D721Med (cell line): ENCODE results near the gene CCDC69.
A peak's percentile ranks its signal among the peaks of the same experiment; 100 is the strongest.

Experiments used
- DNase-seq: peaks from one replicate; pipeline ENCODE4 v3.0.0; 2011; ENCODE audit warnings: low spot score; ENCODE audit not compliant: insufficient read length
- FAIRE-seq: peaks from 2 replicates; lab custom pipeline; 2011; peaks lifted over from hg19 to GRCh38; lab: Jason Lieb, UNC
- TF ChIP-seq, protein P1 (sequence below): IDR thresholded peaks from 2 replicates; pipeline ENCODE4 v1.5.1; 2012; ENCODE audit warnings: mild to moderate bottlenecking, control low read depth; ENCODE audit not compliant: insufficient read depth; ENCODE audit errors: missing control alignments

Gene CCDC69

DNA sequence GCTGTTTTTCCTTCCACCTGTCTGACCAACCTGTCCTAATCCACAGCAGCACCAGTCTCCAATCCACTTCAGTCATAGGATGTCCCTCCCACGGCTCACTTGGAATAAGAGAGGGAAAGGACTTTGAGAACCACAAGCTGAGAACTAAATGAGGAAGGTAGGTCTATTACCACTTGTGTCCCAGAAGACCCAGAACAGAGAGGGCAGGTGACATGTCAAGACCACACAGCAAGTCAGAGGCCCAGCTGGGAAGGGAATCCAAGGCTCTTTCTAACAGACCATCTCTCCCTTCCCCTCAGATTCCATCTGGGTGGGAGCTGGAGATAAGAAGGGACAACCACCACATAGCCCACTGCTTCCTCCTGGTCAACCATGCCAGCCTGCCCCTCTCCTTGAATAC is 81.0 kb downstream of the CCDC69 start:
- FAIRE-seq: no peak
- no peak for DNase-seq
- TF ChIP-seq, protein P1, sequence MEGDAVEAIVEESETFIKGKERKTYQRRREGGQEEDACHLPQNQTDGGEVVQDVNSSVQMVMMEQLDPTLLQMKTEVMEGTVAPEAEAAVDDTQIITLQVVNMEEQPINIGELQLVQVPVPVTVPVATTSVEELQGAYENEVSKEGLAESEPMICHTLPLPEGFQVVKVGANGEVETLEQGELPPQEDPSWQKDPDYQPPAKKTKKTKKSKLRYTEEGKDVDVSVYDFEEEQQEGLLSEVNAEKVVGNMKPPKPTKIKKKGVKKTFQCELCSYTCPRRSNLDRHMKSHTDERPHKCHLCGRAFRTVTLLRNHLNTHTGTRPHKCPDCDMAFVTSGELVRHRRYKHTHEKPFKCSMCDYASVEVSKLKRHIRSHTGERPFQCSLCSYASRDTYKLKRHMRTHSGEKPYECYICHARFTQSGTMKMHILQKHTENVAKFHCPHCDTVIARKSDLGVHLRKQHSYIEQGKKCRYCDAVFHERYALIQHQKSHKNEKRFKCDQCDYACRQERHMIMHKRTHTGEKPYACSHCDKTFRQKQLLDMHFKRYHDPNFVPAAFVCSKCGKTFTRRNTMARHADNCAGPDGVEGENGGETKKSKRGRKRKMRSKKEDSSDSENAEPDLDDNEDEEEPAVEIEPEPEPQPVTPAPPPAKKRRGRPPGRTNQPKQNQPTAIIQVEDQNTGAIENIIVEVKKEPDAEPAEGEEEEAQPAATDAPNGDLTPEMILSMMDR: no peak

DNA sequence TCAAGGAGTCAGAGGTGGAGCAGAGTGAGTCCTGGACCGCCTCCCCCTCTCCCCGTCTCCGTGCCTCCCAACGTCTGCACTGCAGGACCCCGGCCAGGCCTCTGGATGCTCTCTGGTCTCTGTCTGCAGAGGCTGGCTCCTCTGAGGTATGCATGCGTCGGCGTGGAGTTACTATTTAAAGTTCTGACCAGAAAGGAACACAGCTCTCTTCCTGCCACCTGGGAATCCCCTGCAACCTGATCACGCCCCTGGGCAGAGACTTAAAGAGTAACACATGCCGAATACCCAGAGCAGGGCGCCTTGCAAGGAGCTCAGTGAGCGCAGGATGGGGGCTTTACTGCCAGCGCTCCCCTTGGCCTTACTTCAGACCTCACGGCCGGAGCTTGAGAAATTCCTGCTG is 82.4 kb downstream of the CCDC69 start:
- DNase-seq (no peak), FAIRE-seq (no peak)
- TF ChIP-seq, protein P1: no peak

DNA sequence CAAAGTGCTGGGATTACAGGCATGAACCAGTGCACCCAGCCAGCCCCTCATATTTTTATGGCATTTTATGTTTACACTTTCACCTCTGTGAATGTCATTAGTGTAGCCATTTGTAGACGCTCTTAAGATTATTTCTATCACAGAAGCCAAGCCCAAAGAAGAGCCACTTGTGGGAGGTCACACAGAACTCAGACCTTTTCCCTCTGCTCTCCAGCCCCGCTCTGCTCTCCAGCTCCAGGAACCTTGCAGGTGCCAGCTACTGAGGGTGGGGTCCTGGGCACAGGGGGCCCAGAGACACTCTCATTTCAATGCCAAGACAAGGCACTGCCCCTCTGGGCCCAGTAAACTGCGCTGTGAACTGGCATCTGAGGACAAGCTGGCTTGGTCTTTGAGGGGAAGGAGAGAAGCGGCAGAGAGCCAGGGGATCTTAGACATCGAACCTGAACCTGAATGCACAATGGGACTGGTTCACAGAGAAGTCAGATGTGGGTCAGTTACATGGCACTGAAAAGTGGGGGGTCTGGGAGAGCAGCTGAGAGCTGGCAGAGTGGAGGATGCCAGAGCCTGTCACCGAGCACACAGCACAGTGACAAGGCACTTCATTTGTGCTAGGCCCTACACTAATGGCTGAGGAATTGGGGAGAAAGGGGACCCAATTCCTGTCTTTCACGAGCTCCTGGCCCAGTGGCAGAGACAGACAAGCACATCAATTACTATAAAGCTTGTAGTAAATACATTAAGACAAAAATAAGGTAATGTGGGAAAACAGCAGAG is 83.0 kb downstream of the CCDC69 start:
- no peak for DNase-seq
- TF ChIP-seq, protein P1: no peak
- no peak for FAIRE-seq

DNA sequence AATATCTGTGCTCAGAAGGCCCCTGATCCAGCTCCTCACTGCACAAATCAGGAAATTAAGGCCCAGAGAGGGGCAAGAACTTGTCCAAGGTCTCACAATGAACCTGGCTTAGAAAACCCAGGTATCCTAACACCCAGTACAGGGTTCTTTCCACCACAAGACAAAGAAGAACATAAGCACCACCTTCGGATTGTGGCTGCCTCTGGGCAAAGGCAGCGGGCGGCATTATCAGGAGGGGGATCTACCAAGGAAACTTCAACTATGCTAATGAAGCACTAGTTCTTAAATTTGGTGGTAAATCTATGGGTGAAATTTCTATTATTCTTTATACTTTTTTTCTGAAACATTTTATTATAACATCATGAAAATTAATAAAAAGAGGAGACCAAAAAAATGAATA is 84.2 kb downstream of the CCDC69 start:
- FAIRE-seq (no peak), DNase-seq (no peak)
- TF ChIP-seq, protein P1: no peak

DNA sequence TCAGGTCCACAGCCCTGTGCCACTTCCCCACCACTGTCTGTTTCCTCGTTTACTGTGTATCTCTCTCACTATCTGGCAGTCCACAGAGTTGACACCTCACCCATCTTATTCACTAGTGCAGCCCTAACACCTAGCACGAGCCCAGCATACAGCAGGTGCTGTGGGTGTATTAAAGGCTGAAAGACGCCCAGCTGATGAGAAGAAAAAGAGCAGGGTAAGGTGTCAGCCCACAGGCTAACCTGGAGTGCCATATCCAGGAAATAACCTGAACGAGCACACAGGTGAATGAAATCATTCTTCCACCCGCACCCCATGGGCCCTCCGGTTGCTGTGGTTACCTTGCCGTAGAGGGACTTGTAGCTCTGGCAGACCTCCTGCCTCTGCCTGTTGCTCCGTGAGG is 84.9 kb downstream of the CCDC69 start:
- DNase-seq (no peak), FAIRE-seq (no peak)
- TF ChIP-seq, protein P1: no peak

DNA sequence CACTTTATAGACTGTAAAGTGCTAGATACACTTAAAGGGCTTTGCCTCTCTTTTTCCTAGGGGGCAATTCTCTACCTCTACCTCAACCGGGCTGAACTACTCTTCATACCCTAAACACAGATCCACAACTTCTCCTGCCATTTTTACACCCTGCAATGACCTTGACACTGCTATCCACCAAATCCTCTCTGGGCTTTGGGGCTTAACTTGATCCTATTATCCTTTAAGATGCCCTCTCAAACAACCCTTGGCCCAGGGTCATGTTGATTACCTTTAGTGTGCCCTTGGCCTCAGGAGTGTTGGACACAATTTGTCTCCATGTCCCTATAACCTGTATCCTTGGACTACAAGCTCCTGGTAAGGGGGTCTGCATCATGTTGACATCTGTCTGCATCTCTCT is 85.8 kb downstream of the CCDC69 start:
- TF ChIP-seq, protein P1: no peak
- peak; percentile 51 for DNase-seq
- FAIRE-seq: no peak
